Immature natural killer cell (primary cell): ENCODE results near the gene ADAM12. TPM values are rescaled to one million over a fixed set of nuclear protein-coding genes. Genes with fewer than 3 reads are reported as not detected.

Experiments
- DNase-seq, 3 donors: peaks; one replicate each; pipeline ENCODE4 v3.0.0; 2022; ENCODE audit warnings: mixed read lengths in 1 of 3
- H3K27ac Mint-ChIP-seq, 6 donors: one replicate each; pipeline ENCODE4 v1.8.0; 2020; ENCODE audit warnings: mixed read lengths in 6 of 6, mild to moderate bottlenecking in 5 of 6, inconsistent platforms in 4 of 6, moderate library complexity in 3 of 6
- H3K27me3 Mint-ChIP-seq, 3 donors: one replicate each; pipeline ENCODE4 v1.8.0; 2020 to 2021; ENCODE audit warnings: low read depth in 3 of 3, mild to moderate bottlenecking in 3 of 3, mixed read lengths in 3 of 3, moderate library complexity in 3 of 3, inconsistent platforms in 1 of 3
- H3K36me3 Mint-ChIP-seq, 3 donors: one replicate each; pipeline ENCODE4 v1.8.0; 2020; ENCODE audit warnings: mixed read lengths in 3 of 3, inconsistent platforms in 2 of 3, mild to moderate bottlenecking in 2 of 3
- H3K4me1 Mint-ChIP-seq, 2 donors: one replicate each; pipeline ENCODE4 v1.8.0; 2020; ENCODE audit warnings: inconsistent platforms in 2 of 2, mild to moderate bottlenecking in 2 of 2, mixed read lengths in 2 of 2, moderate library complexity in 1 of 2
- H3K4me3 Mint-ChIP-seq, 5 donors: one replicate each; pipeline ENCODE4 v1.8.0; 2020; ENCODE audit warnings: mild to moderate bottlenecking in 5 of 5, mixed read lengths in 5 of 5, inconsistent platforms in 3 of 5, moderate library complexity in 3 of 5
- H3K9me3 Mint-ChIP-seq, 6 donors: one replicate each; pipeline ENCODE4 v1.8.0; 2020; ENCODE audit warnings: mild to moderate bottlenecking in 6 of 6, mixed read lengths in 6 of 6, inconsistent platforms in 4 of 6, moderate library complexity in 3 of 6
- polyA plus RNA-seq, 3 donors: library from polyadenylated mRNA; unstranded; fragments of 300-500 nt; fragmentation: Illumina TruSeq; gene quantifications; one replicate each; pipeline ENCODE4 v1.2.3, GENCODE V29; 2021

The ADAM12 gene
- polyA plus RNA-seq, 3 donors from 2014 or later: 0.07 to 0.11 TPM; not detected in 1

GRCh38 chr10:126233182-126234148 lies 154.8 kb downstream of the ADAM12 start:
- Mint-ChIP-seq H3K27me3 (peaks cover 1 to 4% (median 2%) of the 10 kb centered on the region in 3 donors), H3K36me3 (no peaks in the 10 kb centered on the region), H3K27ac (no peak overlapping the region), H3K4me1 (no peaks in the 10 kb centered on the region), H3K4me3 (no peak overlapping the region), H3K9me3 (peaks cover 0 to 2% (median 0%) of the 10 kb centered on the region in 6 donors)
- no peak for DNase-seq

- H3K27me3 Mint-ChIP-seq: peaks cover 1 to 4% (median 2%) of the 10 kb centered on the region in 3 donors
- no peak overlapping the region for H3K27ac Mint-ChIP-seq
- peaks cover 0 to 2% (median 0%) of the 10 kb centered on the region in 6 donors for H3K9me3 Mint-ChIP-seq
- no peaks in the 10 kb centered on the region for H3K36me3 Mint-ChIP-seq
- no peak for DNase-seq
- no peak overlapping the region for H3K4me3 Mint-ChIP-seq
- no peaks in the 10 kb centered on the region for H3K4me1 Mint-ChIP-seq
Measured at GRCh38 chr10:126230587-126230986, 157.7 kb downstream of the ADAM12 start.

GRCh38 chr10:126229686-126230085 lies 158.6 kb downstream of the ADAM12 start:
- Mint-ChIP-seq H3K27ac (no peak overlapping the region), H3K9me3 (peaks cover 0 to 2% (median 0%) of the 10 kb centered on the region in 6 donors), H3K36me3 (no peaks in the 10 kb centered on the region), H3K4me3 (no peak overlapping the region), H3K27me3 (peaks cover 1 to 4% (median 2%) of the 10 kb centered on the region in 3 donors), H3K4me1 (no peaks in the 10 kb centered on the region)
- no peak for DNase-seq

- H3K4me1 Mint-ChIP-seq: no peaks in the 10 kb centered on the region
- no peaks in the 10 kb centered on the region for H3K36me3 Mint-ChIP-seq
- no peaks in the 10 kb centered on the region for H3K9me3 Mint-ChIP-seq
- H3K27ac Mint-ChIP-seq: no peak overlapping the region
- DNase-seq: no peak
- no peak overlapping the region for H3K4me3 Mint-ChIP-seq
- H3K27me3 Mint-ChIP-seq: peaks cover 1 to 3% (median 3%) of the 10 kb centered on the region in 3 donors
Measured at GRCh38 chr10:126227762-126228134, 160.5 kb downstream of the ADAM12 start.

GRCh38 chr10:126226988-126227761 lies 161.1 kb downstream of the ADAM12 start:
- Mint-ChIP-seq H3K36me3 (no peaks in the 10 kb centered on the region), H3K4me3 (no peak overlapping the region), H3K27ac (no peak overlapping the region), H3K9me3 (no peaks in the 10 kb centered on the region), H3K4me1 (no peaks in the 10 kb centered on the region), H3K27me3 (peaks cover 0 to 3% (median 1%) of the 10 kb centered on the region in 3 donors)
- no peak for DNase-seq

GRCh38 chr10:126226205-126226604 lies 162.1 kb downstream of the ADAM12 start:
- no peaks in the 10 kb centered on the region for H3K36me3 Mint-ChIP-seq
- H3K4me3 Mint-ChIP-seq: no peak overlapping the region
- no peak overlapping the region for H3K27ac Mint-ChIP-seq
- no peak for DNase-seq
- H3K27me3 Mint-ChIP-seq: peaks cover 0 to 3% (median 0%) of the 10 kb centered on the region in 3 donors
- H3K4me1 Mint-ChIP-seq: no peaks in the 10 kb centered on the region
- H3K9me3 Mint-ChIP-seq: no peaks in the 10 kb centered on the region

- H3K4me1 Mint-ChIP-seq: no peaks in the 10 kb centered on the region
- H3K4me3 Mint-ChIP-seq: no peak overlapping the region
- H3K27ac Mint-ChIP-seq: no peak overlapping the region
- no peaks in the 10 kb centered on the region for H3K9me3 Mint-ChIP-seq
- H3K36me3 Mint-ChIP-seq: no peaks in the 10 kb centered on the region
- no peak for DNase-seq
- peaks cover 0 to 2% (median 0%) of the 10 kb centered on the region in 3 donors for H3K27me3 Mint-ChIP-seq
Measured at GRCh38 chr10:126225672-126226008, 162.6 kb downstream of the ADAM12 start.

GRCh38 chr10:126224967-126225671 lies 163.2 kb downstream of the ADAM12 start:
- Mint-ChIP-seq H3K4me1 (no peaks in the 10 kb centered on the region), H3K27ac (no peak overlapping the region), H3K9me3 (no peaks in the 10 kb centered on the region), H3K27me3 (peaks cover 0 to 2% (median 0%) of the 10 kb centered on the region in 3 donors), H3K36me3 (no peaks in the 10 kb centered on the region), H3K4me3 (no peak overlapping the region)
- DNase-seq: no peak

- Mint-ChIP-seq H3K4me3 (no peak overlapping the region), H3K4me1 (no peaks in the 10 kb centered on the region), H3K27ac (no peak overlapping the region), H3K36me3 (no peaks in the 10 kb centered on the region), H3K9me3 (no peaks in the 10 kb centered on the region), H3K27me3 (peaks cover 0 to 2% (median 0%) of the 10 kb centered on the region in 3 donors)
- DNase-seq: no peak
Measured at GRCh38 chr10:126223512-126224067, 164.7 kb downstream of the ADAM12 start.

GRCh38 chr10:126222736-126223511 lies 165.4 kb downstream of the ADAM12 start:
- DNase-seq: no peak
- no peaks in the 10 kb centered on the region for H3K36me3 Mint-ChIP-seq
- H3K27me3 Mint-ChIP-seq: peaks cover 0 to 2% (median 0%) of the 10 kb centered on the region in 3 donors
- no peaks in the 10 kb centered on the region for H3K4me1 Mint-ChIP-seq
- no peaks in the 10 kb centered on the region for H3K9me3 Mint-ChIP-seq
- H3K27ac Mint-ChIP-seq: no peak overlapping the region
- no peak overlapping the region for H3K4me3 Mint-ChIP-seq

- Mint-ChIP-seq H3K4me3 (no peak overlapping the region), H3K4me1 (no peaks in the 10 kb centered on the region), H3K27ac (no peak overlapping the region), H3K9me3 (no peaks in the 10 kb centered on the region), H3K27me3 (peaks cover 0 to 2% (median 0%) of the 10 kb centered on the region in 3 donors), H3K36me3 (no peaks in the 10 kb centered on the region)
- no peak for DNase-seq
Measured at GRCh38 chr10:126221874-126222273, 166.4 kb downstream of the ADAM12 start.

- Mint-ChIP-seq H3K36me3 (no peaks in the 10 kb centered on the region), H3K9me3 (no peaks in the 10 kb centered on the region), H3K27me3 (peaks cover 0 to 2% (median 0%) of the 10 kb centered on the region in 3 donors), H3K4me3 (no peak overlapping the region), H3K27ac (no peak overlapping the region), H3K4me1 (no peaks in the 10 kb centered on the region)
- no peak for DNase-seq
Measured at GRCh38 chr10:126218778-126219649, 169.3 kb downstream of the ADAM12 start.
